Endometrial microvascular endothelial cells (primary cell): ENCODE results near the gene LGALS3BP. TPM values are rescaled to one million over a fixed set of nuclear protein-coding genes. Genes with fewer than 3 reads are reported as not detected.
"Not testable (repeated sequence)": the region's sequence is repeated elsewhere in the genome, so short reads cannot be mapped to it uniquely, and the experiment has no call there.

Experiments used
- in situ Hi-C: cut with HindIII; loops from 2 replicates; pipeline ENCODE4 v1.10.0; 2017; ENCODE audit warnings: low sequenced_read_pairs, low pct_unique_long_range_greater_than_20kb; ENCODE audit errors: inconsistent ontology term
- total RNA-seq: library from RNA; depleted of rRNA; stranded (reverse); fragments of >200 nt; gene quantifications from one replicate; pipeline ENCODE4 v1.2.3, GENCODE V29; 2015; ENCODE audit errors: inconsistent ontology term

LGALS3BP gene
- total RNA-seq, 1 donor from 2014 or later = 44.9 TPM

GRCh38 chr17:78954684-78955083, 25.0 kb downstream of the LGALS3BP start:
- in situ Hi-C loops = no loop called here

GRCh38 chr17:78953356-78954350, 26.1 kb downstream of the LGALS3BP start:
- in situ Hi-C loops = no loop called here

- in situ Hi-C loops = no loop called here
These were observed 27.0 kb downstream of the LGALS3BP start for GRCh38 chr17:78952706-78953105.

GRCh38 chr17:78951967-78952551, 27.7 kb downstream of the LGALS3BP start:
- in situ Hi-C loops = no loop called here

- in situ Hi-C loops = no loop called here
These were observed 28.9 kb downstream of the LGALS3BP start for GRCh38 chr17:78950870-78951269.

GRCh38 chr17:78947235-78948149, 32.2 kb downstream of the LGALS3BP start:
- in situ Hi-C loops = no loop called here

- in situ Hi-C loops = no loop called here
These were observed 33.1 kb downstream of the LGALS3BP start for GRCh38 chr17:78946631-78947030.

- in situ Hi-C loops = no loop called here
These were observed 33.6 kb downstream of the LGALS3BP start for GRCh38 chr17:78946131-78946530.

GRCh38 chr17:78945455-78945854, 34.3 kb downstream of the LGALS3BP start:
- in situ Hi-C loops = not testable (repeated sequence)

- in situ Hi-C loops = no loop called here
These were observed 34.8 kb downstream of the LGALS3BP start for GRCh38 chr17:78944956-78945355.

- in situ Hi-C loops = no loop called here
These were observed 35.7 kb downstream of the LGALS3BP start for GRCh38 chr17:78944026-78944425.

- in situ Hi-C loops = no loop called here
These were observed 39.0 kb downstream of the LGALS3BP start for GRCh38 chr17:78940708-78941107.

GRCh38 chr17:78940258-78940657, 39.5 kb downstream of the LGALS3BP start:
- in situ Hi-C loops = no loop called here

GRCh38 chr17:78939615-78940014, 40.1 kb downstream of the LGALS3BP start:
- in situ Hi-C loops = no loop called here

GRCh38 chr17:78937561-78937960, 42.2 kb downstream of the LGALS3BP start:
- in situ Hi-C loops = no loop called here

- in situ Hi-C loops = no loop called here
These were observed 44.1 kb downstream of the LGALS3BP start for GRCh38 chr17:78935419-78936323.

GRCh38 chr17:78934681-78935418, 44.9 kb downstream of the LGALS3BP start:
- in situ Hi-C loops = no loop called here
